OCI-LY3 (cell line): Measurements from ENCODE around the gene EHD2.

ENCODE experiments used
- EZH2phosphoT487 ChIP-seq: fragments of 200-600 bp; shearing (Covaris generic); IDR thresholded peaks from 2 replicates; pipeline ENCODE4 v1.6.1; 2018; ENCODE audit warnings: antibody characterized with exemption, mixed run types, low read depth
- TF ChIP-seq, protein P1 (sequence below): fragments of 200-600, 300-600 bp; sonication (generic); IDR thresholded peaks from 2 replicates; pipeline ENCODE4 v1.5.1; 2014; ENCODE audit warnings: antibody characterized with exemption, low read length, low read depth

DNA sequence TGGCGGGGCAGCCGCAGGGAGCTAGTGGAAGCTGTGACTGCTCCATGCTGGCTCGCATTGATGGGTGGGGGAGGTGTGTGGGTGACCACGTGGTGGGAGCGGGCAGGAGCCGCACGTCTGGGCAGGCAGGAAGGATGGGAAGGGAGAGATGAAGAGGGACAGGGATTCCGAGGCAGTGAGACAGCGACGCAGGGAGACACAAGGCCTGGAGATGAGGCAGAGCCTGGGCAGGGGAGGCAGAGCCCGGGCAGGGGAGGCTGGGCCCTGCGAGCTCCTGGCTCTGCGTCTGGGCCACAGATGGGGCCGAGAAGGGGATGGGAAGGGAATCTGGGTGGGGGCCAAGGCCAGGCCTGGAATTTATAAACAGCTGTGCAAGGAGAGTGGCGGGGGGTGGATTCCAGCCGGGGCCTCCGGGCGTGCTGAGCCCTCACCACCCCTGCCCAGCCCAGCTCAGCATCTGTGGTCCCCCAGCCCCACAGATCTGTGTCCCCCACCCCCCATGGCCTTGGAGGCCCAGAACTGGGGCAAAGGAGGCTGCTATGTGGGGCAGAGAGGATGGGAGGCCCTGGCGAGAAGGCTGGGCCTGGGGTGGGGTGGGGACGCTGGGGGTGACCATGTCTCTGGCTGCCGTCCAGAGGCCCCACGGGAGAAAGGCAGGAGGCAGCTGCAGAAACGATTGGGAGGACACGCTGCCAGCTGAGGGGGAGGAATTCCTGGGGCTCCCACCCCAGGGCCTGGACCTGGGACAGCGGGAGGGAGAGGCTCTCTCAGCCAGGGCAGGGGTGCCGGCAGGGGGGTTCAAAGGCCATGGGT lies 6.0 kb downstream of the EHD2 start:
- TF ChIP-seq, protein P1, sequence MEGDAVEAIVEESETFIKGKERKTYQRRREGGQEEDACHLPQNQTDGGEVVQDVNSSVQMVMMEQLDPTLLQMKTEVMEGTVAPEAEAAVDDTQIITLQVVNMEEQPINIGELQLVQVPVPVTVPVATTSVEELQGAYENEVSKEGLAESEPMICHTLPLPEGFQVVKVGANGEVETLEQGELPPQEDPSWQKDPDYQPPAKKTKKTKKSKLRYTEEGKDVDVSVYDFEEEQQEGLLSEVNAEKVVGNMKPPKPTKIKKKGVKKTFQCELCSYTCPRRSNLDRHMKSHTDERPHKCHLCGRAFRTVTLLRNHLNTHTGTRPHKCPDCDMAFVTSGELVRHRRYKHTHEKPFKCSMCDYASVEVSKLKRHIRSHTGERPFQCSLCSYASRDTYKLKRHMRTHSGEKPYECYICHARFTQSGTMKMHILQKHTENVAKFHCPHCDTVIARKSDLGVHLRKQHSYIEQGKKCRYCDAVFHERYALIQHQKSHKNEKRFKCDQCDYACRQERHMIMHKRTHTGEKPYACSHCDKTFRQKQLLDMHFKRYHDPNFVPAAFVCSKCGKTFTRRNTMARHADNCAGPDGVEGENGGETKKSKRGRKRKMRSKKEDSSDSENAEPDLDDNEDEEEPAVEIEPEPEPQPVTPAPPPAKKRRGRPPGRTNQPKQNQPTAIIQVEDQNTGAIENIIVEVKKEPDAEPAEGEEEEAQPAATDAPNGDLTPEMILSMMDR, result no peak
- TF ChIP-seq EZH2phosphoT487, result no peak
